BE2C (cell line): ENCODE measurements around the gene FAM221B.

Experiments
- DNase-seq: peaks from one replicate; pipeline ENCODE4 v3.0.0-alpha.2; 2020
- H3K27me3 ChIP-seq: fragments of 250-450 bp; sonication (Bioruptor Pico); 2 replicates; pipeline ENCODE4 v1.5.1; 2020; ENCODE audit warnings: mild to moderate bottlenecking
- H3K36me3 ChIP-seq: fragments of 250-450 bp; sonication (Bioruptor Pico); 2 replicates; pipeline ENCODE4 v1.5.1; 2020; ENCODE audit warnings: mild to moderate bottlenecking
- H3K4me1 ChIP-seq: fragments of 250-450 bp; sonication (Bioruptor Pico); 2 replicates; pipeline ENCODE4 v1.5.1; 2020
- H3K4me3 ChIP-seq: 2 replicates; pipeline ENCODE4 v1.5.1; 2011; ENCODE audit warnings: low read depth, low read length
- H3K9me3 ChIP-seq: fragments of 250-450 bp; sonication (Bioruptor Pico); 2 replicates; pipeline ENCODE4 v1.5.1; 2020
- TF ChIP-seq, protein P1 (sequence below): IDR thresholded peaks from 2 replicates; pipeline ENCODE4 v1.5.1; 2012; ENCODE audit warnings: mild to moderate bottlenecking, low read depth, low read length

FAM221B gene

DNA sequence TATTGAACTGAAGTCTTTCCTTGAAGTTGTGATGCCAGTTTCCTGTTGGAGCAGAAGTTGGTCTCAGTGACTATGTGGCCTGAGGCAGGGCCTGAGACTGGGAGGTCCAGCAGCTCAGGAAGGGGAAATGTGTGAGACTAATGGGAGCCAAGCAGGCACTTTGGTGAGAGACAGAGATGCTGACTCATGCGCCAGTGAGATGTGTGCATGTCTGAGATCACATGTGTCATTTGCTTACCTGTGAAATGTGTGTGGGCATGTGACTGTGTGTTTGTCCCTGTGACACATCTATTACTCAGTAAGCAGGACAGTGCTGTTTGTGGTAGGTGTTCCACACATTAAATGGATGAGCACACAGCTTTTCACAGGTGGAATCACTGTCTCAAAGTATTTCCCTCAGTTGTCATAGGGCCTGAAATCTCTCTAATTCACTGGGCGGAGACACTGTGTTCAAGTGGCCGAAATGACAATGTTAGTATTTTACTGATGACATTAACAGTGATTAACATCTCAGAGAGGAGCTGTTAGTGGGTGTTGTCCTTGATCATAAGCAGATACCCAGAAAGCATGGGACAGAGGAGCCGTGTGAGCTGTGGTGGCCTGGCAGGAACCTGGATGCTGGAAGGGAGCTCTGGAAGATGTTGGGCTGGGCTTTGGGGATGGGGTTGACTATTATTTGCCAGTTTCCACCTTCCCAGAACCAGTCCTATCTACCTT, 29.7 kb downstream of the FAM221B start:
- Histone ChIP-seq H3K9me3 (no peaks in the 10 kb centered on the region), H3K27me3 (no peaks in the 10 kb centered on the region), H3K4me1 (peaks cover 14% of the 10 kb centered on the region), H3K4me3 (no peak overlapping the region), H3K36me3 (no peaks in the 10 kb centered on the region)
- TF ChIP-seq, protein P1, sequence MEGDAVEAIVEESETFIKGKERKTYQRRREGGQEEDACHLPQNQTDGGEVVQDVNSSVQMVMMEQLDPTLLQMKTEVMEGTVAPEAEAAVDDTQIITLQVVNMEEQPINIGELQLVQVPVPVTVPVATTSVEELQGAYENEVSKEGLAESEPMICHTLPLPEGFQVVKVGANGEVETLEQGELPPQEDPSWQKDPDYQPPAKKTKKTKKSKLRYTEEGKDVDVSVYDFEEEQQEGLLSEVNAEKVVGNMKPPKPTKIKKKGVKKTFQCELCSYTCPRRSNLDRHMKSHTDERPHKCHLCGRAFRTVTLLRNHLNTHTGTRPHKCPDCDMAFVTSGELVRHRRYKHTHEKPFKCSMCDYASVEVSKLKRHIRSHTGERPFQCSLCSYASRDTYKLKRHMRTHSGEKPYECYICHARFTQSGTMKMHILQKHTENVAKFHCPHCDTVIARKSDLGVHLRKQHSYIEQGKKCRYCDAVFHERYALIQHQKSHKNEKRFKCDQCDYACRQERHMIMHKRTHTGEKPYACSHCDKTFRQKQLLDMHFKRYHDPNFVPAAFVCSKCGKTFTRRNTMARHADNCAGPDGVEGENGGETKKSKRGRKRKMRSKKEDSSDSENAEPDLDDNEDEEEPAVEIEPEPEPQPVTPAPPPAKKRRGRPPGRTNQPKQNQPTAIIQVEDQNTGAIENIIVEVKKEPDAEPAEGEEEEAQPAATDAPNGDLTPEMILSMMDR: no peak
- peak; percentile 44 for DNase-seq

DNA sequence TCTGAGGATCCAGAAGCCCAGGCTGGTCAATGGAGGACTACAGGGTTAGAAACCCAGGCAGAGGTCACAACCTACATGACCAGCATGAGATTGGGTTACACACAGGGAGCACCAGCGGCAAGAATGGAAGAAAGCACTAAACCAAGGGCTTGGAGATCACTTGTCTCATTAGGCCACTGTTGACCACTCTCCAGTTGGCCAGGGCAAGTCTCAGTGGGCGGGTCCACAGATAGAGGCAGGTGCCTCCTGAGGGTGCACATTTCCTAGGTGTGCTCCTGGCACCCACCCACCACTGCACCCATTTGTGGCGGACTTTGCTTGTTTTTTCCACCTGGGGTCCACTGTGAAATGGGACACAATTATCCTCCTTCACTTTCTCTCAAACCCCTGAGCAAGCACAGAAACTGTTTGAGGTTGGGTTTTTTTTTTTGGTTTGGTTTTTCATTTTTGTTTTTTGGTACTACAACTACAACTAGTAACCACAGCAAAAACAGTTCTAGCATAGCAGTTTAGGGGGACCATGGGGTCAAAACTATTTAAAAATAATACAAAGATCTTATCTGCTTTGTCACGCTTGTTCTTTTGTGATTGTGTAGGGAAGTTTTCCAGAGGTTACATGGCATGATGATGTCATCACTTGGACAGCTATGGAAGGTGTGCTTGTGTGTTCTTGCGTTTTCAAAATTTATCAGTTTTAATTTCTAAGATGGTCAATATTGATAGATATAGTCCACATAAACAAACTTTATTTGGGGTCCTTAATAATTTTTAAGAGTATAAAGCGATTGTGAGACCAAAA, 31.0 kb downstream of the FAM221B start:
- H3K27me3 ChIP-seq: no peaks in the 10 kb centered on the region
- no peak overlapping the region for H3K4me3 ChIP-seq
- no peaks in the 10 kb centered on the region for H3K9me3 ChIP-seq
- no peak for DNase-seq
- TF ChIP-seq, protein P1: no peak
- H3K4me1 ChIP-seq: peaks cover 17% of the 10 kb centered on the region
- no peaks in the 10 kb centered on the region for H3K36me3 ChIP-seq

DNA sequence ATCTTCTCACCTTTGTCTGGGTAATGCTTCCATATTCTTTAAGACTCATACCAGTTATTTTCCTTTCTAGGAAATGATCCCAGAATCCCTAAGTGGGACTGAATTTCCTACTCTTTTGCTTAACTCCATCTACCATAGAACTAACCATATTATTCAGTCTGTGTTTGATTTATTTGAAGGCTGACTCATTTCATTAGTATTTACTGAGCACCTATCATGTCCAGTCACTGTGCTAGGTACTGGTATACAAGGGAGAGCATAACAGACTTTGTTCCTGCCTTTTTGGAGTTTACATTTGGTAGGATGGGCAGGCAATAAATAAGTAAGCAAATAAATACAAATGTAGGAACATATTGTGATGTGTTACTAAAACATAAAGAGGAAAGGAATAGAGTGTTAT, 32.8 kb downstream of the FAM221B start:
- no peak for DNase-seq
- peaks cover 21% of the 10 kb centered on the region for H3K4me1 ChIP-seq
- no peaks in the 10 kb centered on the region for H3K27me3 ChIP-seq
- H3K36me3 ChIP-seq: no peaks in the 10 kb centered on the region
- TF ChIP-seq, protein P1: no peak
- H3K4me3 ChIP-seq: no peak overlapping the region
- H3K9me3 ChIP-seq: no peaks in the 10 kb centered on the region

DNA sequence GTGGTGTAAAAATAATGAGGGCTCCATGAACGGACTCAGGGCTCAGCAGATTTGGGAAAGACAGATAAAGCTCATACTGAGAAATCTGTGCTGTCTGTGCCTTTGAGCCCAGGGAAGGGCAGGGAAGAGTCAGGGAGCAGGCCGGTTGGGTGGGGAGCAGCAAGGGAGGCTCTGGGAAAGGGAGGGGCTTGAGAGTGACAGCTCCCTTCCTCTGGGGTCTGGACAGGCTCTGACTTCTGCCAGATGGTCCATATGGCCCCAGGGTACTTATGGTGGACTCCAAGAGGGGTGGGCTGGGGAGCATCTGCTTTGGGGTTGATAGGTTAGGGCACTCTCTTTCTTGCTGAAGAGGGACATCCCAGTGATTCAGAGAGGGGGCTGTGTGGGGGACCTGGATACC, 35.1 kb downstream of the FAM221B start:
- no peaks in the 10 kb centered on the region for H3K9me3 ChIP-seq
- TF ChIP-seq, protein P1: no peak
- peaks cover 16% of the 10 kb centered on the region for H3K4me1 ChIP-seq
- H3K4me3 ChIP-seq: no peak overlapping the region
- H3K36me3 ChIP-seq: no peaks in the 10 kb centered on the region
- H3K27me3 ChIP-seq: no peaks in the 10 kb centered on the region
- peak; percentile 69 for DNase-seq

DNA sequence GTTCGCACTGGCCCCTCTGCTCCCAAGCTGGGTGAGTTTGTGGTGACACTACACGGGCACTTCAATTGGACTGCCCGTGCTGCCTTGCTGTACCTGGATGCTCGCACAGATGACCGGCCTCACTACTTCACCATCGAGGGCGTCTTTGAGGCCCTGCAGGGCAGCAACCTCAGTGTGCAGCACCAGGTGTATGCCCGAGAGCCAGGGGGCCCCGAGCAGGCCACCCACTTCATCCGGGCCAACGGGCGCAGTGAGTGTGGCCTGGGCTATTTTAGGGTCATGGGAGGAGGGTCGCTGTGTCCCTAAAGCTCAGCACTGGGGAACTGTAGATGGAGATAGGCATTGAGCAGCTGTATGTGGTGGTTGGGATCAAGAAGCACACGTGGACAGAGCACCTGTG, 35.7 kb downstream of the FAM221B start:
- TF ChIP-seq, protein P1: no peak
- no peaks in the 10 kb centered on the region for H3K27me3 ChIP-seq
- peaks cover 12% of the 10 kb centered on the region for H3K4me1 ChIP-seq
- no peaks in the 10 kb centered on the region for H3K36me3 ChIP-seq
- DNase-seq: no peak
- no peaks in the 10 kb centered on the region for H3K9me3 ChIP-seq
- H3K4me3 ChIP-seq: no peak overlapping the region
